Measurements from ENCODE around the gene PLEKHA4. TPM values are rescaled to one million over a fixed set of nuclear protein-coding genes. Genes with fewer than 3 reads are reported as not detected.

The PLEKHA4 gene
- total and polyA plus RNA-seq, 2 experiments from 2014 or later = 12.2 to 12.3 TPM

- TF ChIP-seq, protein P1, sequence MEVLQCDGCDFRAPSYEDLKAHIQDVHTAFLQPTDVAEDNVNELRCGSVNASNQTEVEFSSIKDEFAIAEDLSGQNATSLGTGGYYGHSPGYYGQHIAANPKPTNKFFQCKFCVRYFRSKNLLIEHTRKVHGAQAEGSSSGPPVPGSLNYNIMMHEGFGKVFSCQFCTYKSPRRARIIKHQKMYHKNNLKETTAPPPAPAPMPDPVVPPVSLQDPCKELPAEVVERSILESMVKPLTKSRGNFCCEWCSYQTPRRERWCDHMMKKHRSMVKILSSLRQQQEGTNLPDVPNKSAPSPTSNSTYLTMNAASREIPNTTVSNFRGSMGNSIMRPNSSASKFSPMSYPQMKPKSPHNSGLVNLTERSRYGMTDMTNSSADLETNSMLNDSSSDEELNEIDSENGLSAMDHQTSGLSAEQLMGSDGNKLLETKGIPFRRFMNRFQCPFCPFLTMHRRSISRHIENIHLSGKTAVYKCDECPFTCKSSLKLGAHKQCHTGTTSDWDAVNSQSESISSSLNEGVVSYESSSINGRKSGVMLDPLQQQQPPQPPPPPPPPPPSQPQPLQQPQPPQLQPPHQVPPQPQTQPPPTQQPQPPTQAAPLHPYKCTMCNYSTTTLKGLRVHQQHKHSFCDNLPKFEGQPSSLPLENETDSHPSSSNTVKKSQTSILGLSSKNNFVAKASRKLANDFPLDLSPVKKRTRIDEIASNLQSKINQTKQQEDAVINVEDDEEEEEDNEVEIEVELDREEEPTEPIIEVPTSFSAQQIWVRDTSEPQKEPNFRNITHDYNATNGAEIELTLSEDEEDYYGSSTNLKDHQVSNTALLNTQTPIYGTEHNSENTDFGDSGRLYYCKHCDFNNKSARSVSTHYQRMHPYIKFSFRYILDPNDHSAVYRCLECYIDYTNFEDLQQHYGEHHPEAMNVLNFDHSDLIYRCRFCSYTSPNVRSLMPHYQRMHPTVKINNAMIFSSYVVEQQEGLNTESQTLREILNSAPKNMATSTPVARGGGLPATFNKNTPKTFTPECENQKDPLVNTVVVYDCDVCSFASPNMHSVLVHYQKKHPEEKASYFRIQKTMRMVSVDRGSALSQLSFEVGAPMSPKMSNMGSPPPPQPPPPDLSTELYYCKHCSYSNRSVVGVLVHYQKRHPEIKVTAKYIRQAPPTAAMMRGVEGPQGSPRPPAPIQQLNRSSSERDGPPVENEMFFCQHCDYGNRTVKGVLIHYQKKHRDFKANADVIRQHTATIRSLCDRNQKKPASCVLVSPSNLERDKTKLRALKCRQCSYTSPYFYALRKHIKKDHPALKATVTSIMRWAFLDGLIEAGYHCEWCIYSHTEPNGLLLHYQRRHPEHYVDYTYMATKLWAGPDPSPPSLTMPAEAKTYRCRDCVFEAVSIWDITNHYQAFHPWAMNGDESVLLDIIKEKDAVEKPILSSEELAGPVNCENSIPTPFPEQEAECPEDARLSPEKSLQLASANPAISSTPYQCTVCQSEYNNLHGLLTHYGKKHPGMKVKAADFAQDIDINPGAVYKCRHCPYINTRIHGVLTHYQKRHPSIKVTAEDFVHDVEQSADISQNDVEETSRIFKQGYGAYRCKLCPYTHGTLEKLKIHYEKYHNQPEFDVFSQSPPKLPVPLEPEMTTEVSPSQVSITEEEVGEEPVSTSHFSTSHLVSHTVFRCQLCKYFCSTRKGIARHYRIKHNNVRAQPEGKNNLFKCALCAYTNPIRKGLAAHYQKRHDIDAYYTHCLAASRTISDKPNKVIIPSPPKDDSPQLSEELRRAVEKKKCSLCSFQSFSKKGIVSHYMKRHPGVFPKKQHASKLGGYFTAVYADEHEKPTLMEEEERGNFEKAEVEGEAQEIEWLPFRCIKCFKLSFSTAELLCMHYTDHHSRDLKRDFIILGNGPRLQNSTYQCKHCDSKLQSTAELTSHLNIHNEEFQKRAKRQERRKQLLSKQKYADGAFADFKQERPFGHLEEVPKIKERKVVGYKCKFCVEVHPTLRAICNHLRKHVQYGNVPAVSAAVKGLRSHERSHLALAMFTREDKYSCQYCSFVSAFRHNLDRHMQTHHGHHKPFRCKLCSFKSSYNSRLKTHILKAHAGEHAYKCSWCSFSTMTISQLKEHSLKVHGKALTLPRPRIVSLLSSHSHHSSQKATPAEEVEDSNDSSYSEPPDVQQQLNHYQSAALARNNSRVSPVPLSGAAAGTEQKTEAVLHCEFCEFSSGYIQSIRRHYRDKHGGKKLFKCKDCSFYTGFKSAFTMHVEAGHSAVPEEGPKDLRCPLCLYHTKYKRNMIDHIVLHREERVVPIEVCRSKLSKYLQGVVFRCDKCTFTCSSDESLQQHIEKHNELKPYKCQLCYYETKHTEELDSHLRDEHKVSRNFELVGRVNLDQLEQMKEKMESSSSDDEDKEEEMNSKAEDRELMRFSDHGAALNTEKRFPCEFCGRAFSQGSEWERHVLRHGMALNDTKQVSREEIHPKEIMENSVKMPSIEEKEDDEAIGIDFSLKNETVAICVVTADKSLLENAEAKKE (CRISPR knock-in tag; IDR thresholded peaks at IDR 0.05) = no peak
These were observed 38.3 kb downstream of the PLEKHA4 start (continued) for GRCh38 chr19:48830088-48830487.

DNA sequence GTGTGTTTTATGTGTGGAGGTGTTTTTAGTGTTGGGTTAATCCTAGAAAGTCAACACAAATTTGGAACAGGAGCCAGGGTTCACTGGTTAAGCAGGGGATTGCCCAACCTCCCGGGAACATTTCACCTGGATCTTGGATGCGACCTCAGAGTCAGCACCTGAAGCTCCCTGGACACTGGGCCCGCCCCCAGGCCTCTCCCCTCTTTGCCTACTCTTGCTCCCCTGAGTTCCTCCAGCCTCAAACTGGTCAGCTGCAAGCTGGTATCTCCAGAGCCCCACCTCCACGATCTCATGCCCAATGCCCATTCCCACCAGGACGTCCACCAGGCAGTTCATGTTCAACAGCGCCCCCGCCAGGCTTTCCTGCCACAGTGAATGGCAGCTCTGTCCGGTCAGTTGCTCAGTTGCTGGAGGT is 41.8 kb downstream of the PLEKHA4 start:
- TF ChIP-seq, protein P2, sequence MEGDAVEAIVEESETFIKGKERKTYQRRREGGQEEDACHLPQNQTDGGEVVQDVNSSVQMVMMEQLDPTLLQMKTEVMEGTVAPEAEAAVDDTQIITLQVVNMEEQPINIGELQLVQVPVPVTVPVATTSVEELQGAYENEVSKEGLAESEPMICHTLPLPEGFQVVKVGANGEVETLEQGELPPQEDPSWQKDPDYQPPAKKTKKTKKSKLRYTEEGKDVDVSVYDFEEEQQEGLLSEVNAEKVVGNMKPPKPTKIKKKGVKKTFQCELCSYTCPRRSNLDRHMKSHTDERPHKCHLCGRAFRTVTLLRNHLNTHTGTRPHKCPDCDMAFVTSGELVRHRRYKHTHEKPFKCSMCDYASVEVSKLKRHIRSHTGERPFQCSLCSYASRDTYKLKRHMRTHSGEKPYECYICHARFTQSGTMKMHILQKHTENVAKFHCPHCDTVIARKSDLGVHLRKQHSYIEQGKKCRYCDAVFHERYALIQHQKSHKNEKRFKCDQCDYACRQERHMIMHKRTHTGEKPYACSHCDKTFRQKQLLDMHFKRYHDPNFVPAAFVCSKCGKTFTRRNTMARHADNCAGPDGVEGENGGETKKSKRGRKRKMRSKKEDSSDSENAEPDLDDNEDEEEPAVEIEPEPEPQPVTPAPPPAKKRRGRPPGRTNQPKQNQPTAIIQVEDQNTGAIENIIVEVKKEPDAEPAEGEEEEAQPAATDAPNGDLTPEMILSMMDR (conservative IDR thresholded peaks at IDR 0.05; ENCODE audit: low read depth in 2 of 2) = peak; percentile 77 to 88
- TF ChIP-seq, protein P3, sequence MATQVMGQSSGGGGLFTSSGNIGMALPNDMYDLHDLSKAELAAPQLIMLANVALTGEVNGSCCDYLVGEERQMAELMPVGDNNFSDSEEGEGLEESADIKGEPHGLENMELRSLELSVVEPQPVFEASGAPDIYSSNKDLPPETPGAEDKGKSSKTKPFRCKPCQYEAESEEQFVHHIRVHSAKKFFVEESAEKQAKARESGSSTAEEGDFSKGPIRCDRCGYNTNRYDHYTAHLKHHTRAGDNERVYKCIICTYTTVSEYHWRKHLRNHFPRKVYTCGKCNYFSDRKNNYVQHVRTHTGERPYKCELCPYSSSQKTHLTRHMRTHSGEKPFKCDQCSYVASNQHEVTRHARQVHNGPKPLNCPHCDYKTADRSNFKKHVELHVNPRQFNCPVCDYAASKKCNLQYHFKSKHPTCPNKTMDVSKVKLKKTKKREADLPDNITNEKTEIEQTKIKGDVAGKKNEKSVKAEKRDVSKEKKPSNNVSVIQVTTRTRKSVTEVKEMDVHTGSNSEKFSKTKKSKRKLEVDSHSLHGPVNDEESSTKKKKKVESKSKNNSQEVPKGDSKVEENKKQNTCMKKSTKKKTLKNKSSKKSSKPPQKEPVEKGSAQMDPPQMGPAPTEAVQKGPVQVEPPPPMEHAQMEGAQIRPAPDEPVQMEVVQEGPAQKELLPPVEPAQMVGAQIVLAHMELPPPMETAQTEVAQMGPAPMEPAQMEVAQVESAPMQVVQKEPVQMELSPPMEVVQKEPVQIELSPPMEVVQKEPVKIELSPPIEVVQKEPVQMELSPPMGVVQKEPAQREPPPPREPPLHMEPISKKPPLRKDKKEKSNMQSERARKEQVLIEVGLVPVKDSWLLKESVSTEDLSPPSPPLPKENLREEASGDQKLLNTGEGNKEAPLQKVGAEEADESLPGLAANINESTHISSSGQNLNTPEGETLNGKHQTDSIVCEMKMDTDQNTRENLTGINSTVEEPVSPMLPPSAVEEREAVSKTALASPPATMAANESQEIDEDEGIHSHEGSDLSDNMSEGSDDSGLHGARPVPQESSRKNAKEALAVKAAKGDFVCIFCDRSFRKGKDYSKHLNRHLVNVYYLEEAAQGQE (IDR thresholded peaks at IDR 0.05; ENCODE audit: unreplicated experiment) = no peak
- Histone ChIP-seq H3K79me2 (replicated peaks; ENCODE audit: insufficient read depth) (no peaks in the 10 kb centered on the region), H3K27ac (ENCODE audit: low read depth) (no peak overlapping the region), H3K4me3 (no peak overlapping the region), H3K27me3 (ENCODE audit: insufficient read depth) (no peaks in the 10 kb centered on the region), H3K9me2 (ENCODE audit: insufficient read depth) (peaks cover 12% of the 10 kb centered on the region; the same call in 1 of the 2 replicates), H4K20me1 (replicated peaks; ENCODE audit: insufficient read depth) (no peaks in the 10 kb centered on the region), H3K36me3 (ENCODE audit: insufficient read depth) (no peaks in the 10 kb centered on the region), H3K4me1 (ENCODE audit: insufficient read depth) (no peaks in the 10 kb centered on the region), H2AFZ (no peak overlapping the region), H3F3A (replicated peaks; ENCODE audit: low read depth) (no peaks in the 10 kb centered on the region), H3K4me2 (no peak overlapping the region)
- Mint-ChIP-seq H3K36me3 (ENCODE audit: low read depth) (peaks cover 10% of the 10 kb centered on the region; the same call in 2 of the 3 replicates), H3K27me3 (ENCODE audit: insufficient read depth, low read depth, poor library complexity) (peaks cover 6% of the 10 kb centered on the region), H3K4me1 (no peaks in the 10 kb centered on the region), H3K27ac (no peak overlapping the region), H3K9me3 (no peaks in the 10 kb centered on the region; the same call in 2 of the 3 replicates), H3K4me3 (no peak overlapping the region)
- peak; percentile 91 for ATAC-seq
- DNase-seq (ENCODE audit: low spot score) = peak; percentile 81
